ENCODE results near the gene NELL1. TPM values are rescaled to one million over a fixed set of nuclear protein-coding genes. Genes with fewer than 3 reads are reported as not detected.

NELL1 gene
- total and polyA plus RNA-seq, 2 experiments from 2014 or later = 8.9 to 20.1 TPM

GRCh38 chr11:20670932-20671403 is 1.6 kb downstream of the NELL1 start:
- Histone ChIP-seq H3K27me3 (peaks cover 86% of the 10 kb centered on the region), H3K4me1 (ENCODE audit: insufficient read depth) (peaks cover 4% of the 10 kb centered on the region)
- DNase-seq (ENCODE audit: low spot score) = no peak

DNA sequence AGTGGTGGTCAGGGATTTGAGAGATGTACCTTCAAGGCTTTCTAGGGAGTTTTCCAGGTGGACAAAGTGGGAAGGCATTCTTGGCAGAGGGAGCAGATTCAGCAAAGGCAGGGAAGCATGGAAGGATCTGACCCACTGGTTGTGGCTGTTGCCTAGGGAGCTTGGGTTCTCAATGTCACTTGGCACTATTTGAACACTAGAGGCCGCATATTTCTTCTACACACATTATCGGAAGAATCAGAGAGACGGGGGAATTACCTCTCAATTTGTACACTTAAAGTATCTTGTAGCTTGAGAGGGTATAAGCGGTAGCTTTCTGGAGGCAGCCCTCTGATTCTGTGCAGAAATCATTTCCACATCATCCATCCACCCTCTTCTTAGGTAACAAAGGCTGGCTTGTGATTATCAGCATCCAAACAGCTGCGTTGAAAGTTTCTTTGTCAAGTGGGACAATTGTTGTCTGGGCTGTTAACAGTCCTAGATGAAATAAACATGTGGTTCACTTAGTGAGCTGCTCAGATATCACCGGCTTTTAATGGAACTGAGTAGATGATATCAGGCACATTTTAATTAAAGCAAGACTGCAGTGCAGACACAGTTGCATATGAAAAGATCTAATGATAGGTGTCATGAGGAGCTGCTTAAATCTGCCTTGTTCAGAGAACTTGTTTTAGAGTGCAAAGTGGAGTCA is 2.6 kb downstream of the NELL1 start:
- peak overlapping the region; percentile 94 for H3K4me2 ChIP-seq
- H3K4me1 ChIP-seq (ENCODE audit: insufficient read depth) = peaks cover 4% of the 10 kb centered on the region
- H3K79me2 ChIP-seq = no peaks in the 10 kb centered on the region
- H3K9me2 ChIP-seq (replicated peaks; ENCODE audit: insufficient read depth) = no peaks in the 10 kb centered on the region
- H3K27me3 ChIP-seq = peaks cover 77% of the 10 kb centered on the region
- TF ChIP-seq EZH2phosphoT487 (IDR thresholded peaks at IDR 0.05; ENCODE audit: low read depth, severe bottlenecking, unreplicated experiment) = no peak
- TF ChIP-seq, protein P1, sequence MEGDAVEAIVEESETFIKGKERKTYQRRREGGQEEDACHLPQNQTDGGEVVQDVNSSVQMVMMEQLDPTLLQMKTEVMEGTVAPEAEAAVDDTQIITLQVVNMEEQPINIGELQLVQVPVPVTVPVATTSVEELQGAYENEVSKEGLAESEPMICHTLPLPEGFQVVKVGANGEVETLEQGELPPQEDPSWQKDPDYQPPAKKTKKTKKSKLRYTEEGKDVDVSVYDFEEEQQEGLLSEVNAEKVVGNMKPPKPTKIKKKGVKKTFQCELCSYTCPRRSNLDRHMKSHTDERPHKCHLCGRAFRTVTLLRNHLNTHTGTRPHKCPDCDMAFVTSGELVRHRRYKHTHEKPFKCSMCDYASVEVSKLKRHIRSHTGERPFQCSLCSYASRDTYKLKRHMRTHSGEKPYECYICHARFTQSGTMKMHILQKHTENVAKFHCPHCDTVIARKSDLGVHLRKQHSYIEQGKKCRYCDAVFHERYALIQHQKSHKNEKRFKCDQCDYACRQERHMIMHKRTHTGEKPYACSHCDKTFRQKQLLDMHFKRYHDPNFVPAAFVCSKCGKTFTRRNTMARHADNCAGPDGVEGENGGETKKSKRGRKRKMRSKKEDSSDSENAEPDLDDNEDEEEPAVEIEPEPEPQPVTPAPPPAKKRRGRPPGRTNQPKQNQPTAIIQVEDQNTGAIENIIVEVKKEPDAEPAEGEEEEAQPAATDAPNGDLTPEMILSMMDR (IDR thresholded peaks at IDR 0.05; ENCODE audit: poor library complexity) = peak; percentile 37
- 29% methylated on average over 6 of the region's 6 CpGs for WGBS (ENCODE audit: low lambda C conversion rate, missing lambda C conversion rate)
- no peak overlapping the region for H3K27ac ChIP-seq
- no peaks in the 10 kb centered on the region for H4K20me1 ChIP-seq (ENCODE audit: insufficient read depth, poor library complexity, severe bottlenecking)
- DNase-seq (ENCODE audit: low spot score) = peak; percentile 17
- H3K36me3 ChIP-seq (replicated peaks; ENCODE audit: insufficient read depth, low read depth) = no peaks in the 10 kb centered on the region
- no peak overlapping the region for H2AFZ ChIP-seq
- H3K4me3 ChIP-seq = no peak overlapping the region
- H3K9me3 ChIP-seq (ENCODE audit: low read depth) = no peaks in the 10 kb centered on the region

More at GRCh38 chr11:20670932-20671403, 1.6 kb downstream of the NELL1 start:
- Histone ChIP-seq H2AFZ (no peak overlapping the region), H3K4me2 (peak overlapping the region; percentile 94), H3K4me3 (no peak overlapping the region), H3K79me2 (no peaks in the 10 kb centered on the region), H3K9me3 (ENCODE audit: low read depth) (no peaks in the 10 kb centered on the region), H3K27ac (no peak overlapping the region), H3K9me2 (replicated peaks; ENCODE audit: insufficient read depth) (no peaks in the 10 kb centered on the region), H3K36me3 (replicated peaks; ENCODE audit: insufficient read depth, low read depth) (no peaks in the 10 kb centered on the region), H4K20me1 (ENCODE audit: insufficient read depth, poor library complexity, severe bottlenecking) (no peaks in the 10 kb centered on the region)
- TF ChIP-seq, protein P1 (IDR thresholded peaks at IDR 0.05; ENCODE audit: poor library complexity) = no peak
- TF ChIP-seq EZH2phosphoT487 (IDR thresholded peaks at IDR 0.05; ENCODE audit: low read depth, severe bottlenecking, unreplicated experiment) = no peak
- TF ChIP-seq EZH2 (IDR thresholded peaks at IDR 0.05; ENCODE audit: borderline replicate concordance) = no peak
- WGBS (ENCODE audit: low lambda C conversion rate, missing lambda C conversion rate) = 7% methylated on average over 21 of the region's 21 CpGs

DNA sequence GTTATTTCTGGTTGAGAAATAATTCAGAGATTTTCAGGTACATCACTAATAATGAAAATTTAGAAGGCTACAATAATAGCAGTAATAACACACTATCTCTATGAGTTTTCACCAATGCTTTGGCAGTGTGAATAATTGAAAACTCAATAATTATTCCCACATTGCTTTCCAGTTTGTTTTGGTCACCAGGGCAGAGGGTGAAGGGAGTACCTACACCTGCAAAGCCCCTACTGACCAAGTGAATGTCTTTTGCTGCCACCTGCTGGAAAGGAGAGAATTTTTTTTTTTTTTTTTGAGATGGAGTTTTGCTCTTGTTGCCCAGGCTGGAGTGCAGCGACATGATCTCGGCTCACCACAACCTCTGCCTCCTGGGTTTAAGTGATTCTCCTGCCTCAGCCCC is 3.2 kb downstream of the NELL1 start:
- WGBS (ENCODE audit: low lambda C conversion rate, missing lambda C conversion rate) = 30% methylated on average over 2 of the region's 2 CpGs
- H3K4me1 ChIP-seq (ENCODE audit: insufficient read depth) = peaks cover 4% of the 10 kb centered on the region
- H3K4me2 ChIP-seq = no peak overlapping the region
- H3K27me3 ChIP-seq = peaks cover 71% of the 10 kb centered on the region
- H4K20me1 ChIP-seq (ENCODE audit: insufficient read depth, poor library complexity, severe bottlenecking) = no peaks in the 10 kb centered on the region
- no peak overlapping the region for H3K27ac ChIP-seq
- no peak for DNase-seq (ENCODE audit: low spot score)
- H3K4me3 ChIP-seq = no peak overlapping the region
- no peaks in the 10 kb centered on the region for H3K9me3 ChIP-seq (ENCODE audit: low read depth)
- no peaks in the 10 kb centered on the region for H3K79me2 ChIP-seq
- TF ChIP-seq, protein P1 (IDR thresholded peaks at IDR 0.05; ENCODE audit: poor library complexity) = peak; percentile 56
- TF ChIP-seq EZH2phosphoT487 (IDR thresholded peaks at IDR 0.05; ENCODE audit: low read depth, severe bottlenecking, unreplicated experiment) = no peak
- H3K9me2 ChIP-seq (replicated peaks; ENCODE audit: insufficient read depth) = no peaks in the 10 kb centered on the region
- no peaks in the 10 kb centered on the region for H3K36me3 ChIP-seq (replicated peaks; ENCODE audit: insufficient read depth, low read depth)
- H2AFZ ChIP-seq = no peak overlapping the region

Measured in hepatocyte (in vitro differentiated cells).